Ascending aorta (tissue), 2 donors: ENCODE data around the gene TMEM248. TPM values are rescaled to one million over a fixed set of nuclear protein-coding genes. Genes with fewer than 3 reads are reported as not detected.
"Not testable (repeated sequence)": the region's sequence is repeated elsewhere in the genome, so short reads cannot be mapped to it uniquely, and the experiment has no call there.

Experiments used
- DNase-seq, 2 donors: peaks; one replicate each; pipeline ENCODE4 v3.0.0-alpha.2; 2019; ENCODE audit warnings: low spot score in 2 of 2
- H3K27ac ChIP-seq, 2 donors: fragments of 200-600 bp; sonication (generic); one replicate each; pipeline ENCODE4 v1.5.1; 2016 to 2017; ENCODE audit warnings: mild to moderate bottlenecking in 1 of 2
- H3K27me3 ChIP-seq: fragments of 200-600 bp; sonication (generic); one replicate; pipeline ENCODE4 v1.5.1; 2017
- H3K36me3 ChIP-seq, 2 donors: fragments of 200-600 bp; sonication (generic); one replicate each; pipeline ENCODE4 v1.5.1; 2016
- H3K4me1 ChIP-seq, 2 donors: fragments of 200-600 bp; sonication (generic); one replicate each; pipeline ENCODE4 v1.5.1; 2016 to 2017; ENCODE audit warnings: mild to moderate bottlenecking in 1 of 2
- H3K4me3 ChIP-seq, 2 donors: fragments of 200-600 bp; sonication (generic); one replicate each; pipeline ENCODE4 v1.5.1; 2016 to 2017; ENCODE audit warnings: mild to moderate bottlenecking in 1 of 2
- H3K9me3 ChIP-seq, 2 donors: fragments of 200-600 bp; sonication (generic); one replicate each; pipeline ENCODE4 v1.5.1; 2016
- CTCF ChIP-seq, 3 experiments: fragments of 200-600 bp in 2 of 3; fragments of 450-650 bp in 1 of 3; sonication (generic) in 2 of 3; IDR thresholded peaks; one replicate each; pipeline ENCODE4 v1.5.1; 2016 to 2019; ENCODE audit warnings: antibody characterized with exemption in 3 of 3, mild to moderate bottlenecking in 1 of 3, moderate library complexity in 1 of 3
- intact Hi-C: fragments of 100-400 bp; cut with DNase I; formaldehyde crosslinking; loops from one replicate; pipeline ENCODE4 v1.15.1; 2023
- total RNA-seq: library from RNA; depleted of rRNA; stranded (reverse); fragments of >200 nt; gene quantifications from one replicate; pipeline ENCODE4 v1.1.0, GENCODE V29; 2016

The TMEM248 gene
- total RNA-seq, 1 donor from 2014 or later = 278 TPM

- no peak for DNase-seq
- no peak for TF ChIP-seq CTCF (IDR thresholded peaks at IDR 0.05)
- Histone ChIP-seq H3K4me3 (no peak overlapping the region), H3K4me1 (no peaks in the 10 kb centered on the region), H3K9me3 (no peaks in the 10 kb centered on the region), H3K27ac (no peak overlapping the region), H3K36me3 (peaks cover 0 to 5% of the 10 kb centered on the region in 2 donors), H3K27me3 (no peaks in the 10 kb centered on the region)
- intact Hi-C loops = no loop called here
Observed at GRCh38 chr7:66905278-66905677, 15.7 kb upstream of the TMEM248 start.

DNA sequence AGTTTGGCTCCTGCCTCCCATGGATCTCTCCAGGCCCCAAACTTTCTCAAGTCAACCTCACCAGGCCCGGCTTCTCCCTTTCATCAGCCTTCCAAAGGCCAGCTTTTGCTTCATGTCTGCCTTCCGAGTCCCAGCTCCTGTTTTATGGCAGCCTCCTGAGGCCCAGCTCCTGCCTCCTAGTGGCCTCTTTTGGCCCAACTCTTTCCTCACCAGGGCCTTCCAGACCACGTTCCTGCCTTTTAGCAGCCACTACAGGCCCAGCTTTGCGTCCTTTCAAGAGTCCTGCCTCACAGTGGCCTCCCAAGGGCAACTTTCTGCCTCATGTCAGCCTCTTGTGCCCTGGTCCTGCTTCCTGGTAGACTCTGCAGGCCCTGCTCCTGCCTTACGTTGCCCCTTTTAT, 15.3 kb upstream of the TMEM248 start:
- H3K36me3 ChIP-seq = peaks cover 0 to 5% of the 10 kb centered on the region in 2 donors

GRCh38 chr7:66907731-66908130, 13.3 kb upstream of the TMEM248 start:
- intact Hi-C loops = no loop called here
- Histone ChIP-seq H3K27ac (no peak overlapping the region), H3K36me3 (no peaks in the 10 kb centered on the region), H3K4me1 (no peaks in the 10 kb centered on the region), H3K4me3 (no peak overlapping the region), H3K9me3 (no peaks in the 10 kb centered on the region), H3K27me3 (no peaks in the 10 kb centered on the region)
- no peak for TF ChIP-seq CTCF (IDR thresholded peaks at IDR 0.05)
- DNase-seq = no peak

More for the DNA sequence above, 15.3 kb upstream of the TMEM248 start:
- no peak for TF ChIP-seq CTCF (IDR thresholded peaks at IDR 0.05)
- no peak for DNase-seq
- H3K27me3 ChIP-seq = no peaks in the 10 kb centered on the region
- H3K27ac ChIP-seq = no peak overlapping the region
- intact Hi-C loops = no loop called here
- H3K4me3 ChIP-seq = no peak overlapping the region
- no peaks in the 10 kb centered on the region for H3K4me1 ChIP-seq
- no peaks in the 10 kb centered on the region for H3K9me3 ChIP-seq

- H3K36me3 ChIP-seq, H3K9me3 ChIP-seq, DNase-seq, H3K4me3 ChIP-seq, intact Hi-C loops, H3K27me3 ChIP-seq, H3K27ac ChIP-seq, H3K4me1 ChIP-seq: not testable (repeated sequence)
Observed at GRCh38 chr7:66908598-66908997, 12.4 kb upstream of the TMEM248 start.

GRCh38 chr7:66910789-66911188, 10.2 kb upstream of the TMEM248 start:
- Histone ChIP-seq H3K9me3 (no peaks in the 10 kb centered on the region), H3K27ac (no peak overlapping the region), H3K27me3 (no peaks in the 10 kb centered on the region), H3K4me3 (no peak overlapping the region), H3K36me3 (no peaks in the 10 kb centered on the region), H3K4me1 (no peaks in the 10 kb centered on the region)
- no peak for TF ChIP-seq CTCF (IDR thresholded peaks at IDR 0.05)
- no peak for DNase-seq
- intact Hi-C loops = no loop called here

GRCh38 chr7:66911191-66911590, 9.8 kb upstream of the TMEM248 start:
- H3K4me3 ChIP-seq, H3K4me1 ChIP-seq, H3K9me3 ChIP-seq, H3K36me3 ChIP-seq, H3K27me3 ChIP-seq, DNase-seq, H3K27ac ChIP-seq, intact Hi-C loops: not testable (repeated sequence)

- no peak overlapping the region for H3K27ac ChIP-seq
- TF ChIP-seq CTCF (IDR thresholded peaks at IDR 0.05) = no peak
Observed at GRCh38 chr7:66912195-66912594, 8.8 kb upstream of the TMEM248 start.

More at GRCh38 chr7:66912195-66912594, 8.8 kb upstream of the TMEM248 start:
- no peaks in the 10 kb centered on the region for H3K36me3 ChIP-seq
- H3K4me3 ChIP-seq = no peak overlapping the region
- H3K4me1 ChIP-seq = no peaks in the 10 kb centered on the region
- DNase-seq = no peak
- H3K27me3 ChIP-seq = no peaks in the 10 kb centered on the region
- H3K9me3 ChIP-seq = no peaks in the 10 kb centered on the region
- intact Hi-C loops = no loop called here
